Mesenchymal stem cell (in vitro differentiated cells and primary cell): ENCODE data around the gene GFI1.

Source experiments
- DNase-seq: peaks from one replicate; pipeline ENCODE4 v3.0.0-alpha.2; 2013
- H2AFZ ChIP-seq: one replicate; pipeline ENCODE4 v1.6.1; 2013; ENCODE audit warnings: low read depth, mild to moderate bottlenecking, control low read depth, inconsistent platforms, low read length, moderate library complexity
- H2AK5ac ChIP-seq: 2 replicates; pipeline ENCODE4 v1.6.1; 2013; ENCODE audit warnings: low read length, moderate library complexity, mild to moderate bottlenecking, inconsistent platforms; ENCODE audit not compliant: severe bottlenecking
- H2BK120ac ChIP-seq: one replicate; pipeline ENCODE4 v1.6.1; 2013; ENCODE audit warnings: low read depth, mild to moderate bottlenecking, inconsistent platforms, low read length, moderate library complexity
- H2BK12ac ChIP-seq, 2 experiments: one replicate each; pipeline ENCODE4 v1.6.1; 2013; ENCODE audit warnings: inconsistent platforms in 2 of 2, low read length in 2 of 2, mild to moderate bottlenecking in 2 of 2, moderate library complexity in 2 of 2, control low read depth in 1 of 2
- H2BK15ac ChIP-seq: one replicate; pipeline ENCODE4 v1.6.1; 2013; ENCODE audit warnings: mild to moderate bottlenecking, low read depth, inconsistent platforms; ENCODE audit not compliant: poor library complexity, severe bottlenecking
- H2BK5ac ChIP-seq: 2 replicates; pipeline ENCODE4 v1.6.1; 2013; ENCODE audit warnings: low read depth, mild to moderate bottlenecking, low read length, control low read depth, inconsistent platforms; ENCODE audit not compliant: poor library complexity, severe bottlenecking
- H3K14ac ChIP-seq, 2 experiments: one replicate each; pipeline ENCODE4 v1.6.1; 2013; ENCODE audit warnings: inconsistent platforms in 2 of 2, low read length in 2 of 2, control low read depth in 1 of 2, mild to moderate bottlenecking in 1 of 2, moderate library complexity in 1 of 2
- H3K18ac ChIP-seq, 2 experiments: one replicate each; pipeline ENCODE4 v1.6.1; 2013; ENCODE audit warnings: inconsistent platforms in 2 of 2, low read length in 2 of 2, control low read depth in 1 of 2, low read depth in 1 of 2, mild to moderate bottlenecking in 1 of 2
- H3K23ac ChIP-seq, 2 experiments: one replicate each; pipeline ENCODE4 v1.6.1; 2013; ENCODE audit warnings: inconsistent platforms in 2 of 2, low read length in 2 of 2, mild to moderate bottlenecking in 2 of 2, moderate library complexity in 2 of 2, control low read depth in 1 of 2
- H3K27ac ChIP-seq: 2 replicates; pipeline ENCODE4 v1.5.1; 2013; ENCODE audit warnings: mild to moderate bottlenecking, moderate library complexity, low read length, control low read depth, inconsistent platforms; ENCODE audit not compliant: poor library complexity, severe bottlenecking
- H3K27me3 ChIP-seq, 2 experiments: 2 replicates each; pipeline versions ENCODE4 v1.6.1 to v1.7.0; 2013; ENCODE audit warnings: low read length in 2 of 2, mild to moderate bottlenecking in 2 of 2, moderate library complexity in 2 of 2, control low read depth in 1 of 2, inconsistent platforms in 1 of 2; ENCODE audit not compliant: control insufficient read depth in 1 of 2, insufficient read depth in 1 of 2
- H3K36me3 ChIP-seq, 2 experiments: 2 replicates each; pipeline versions ENCODE4 v1.6.1 to v1.7.0; 2013; ENCODE audit warnings: low read length in 2 of 2, control low read depth in 1 of 2, inconsistent platforms in 1 of 2, low read depth in 1 of 2, mild to moderate bottlenecking in 1 of 2; ENCODE audit not compliant: insufficient read depth in 2 of 2, control insufficient read depth in 1 of 2
- H3K4ac ChIP-seq, 2 experiments: one replicate each; pipeline ENCODE4 v1.6.1; 2013; ENCODE audit warnings: inconsistent platforms in 2 of 2, low read length in 2 of 2, mild to moderate bottlenecking in 2 of 2, moderate library complexity in 2 of 2, control low read depth in 1 of 2, low read depth in 1 of 2
- H3K4me1 ChIP-seq: 2 replicates; pipeline ENCODE4 v1.6.1; 2013; ENCODE audit warnings: low read depth, low read length, control low read depth; ENCODE audit not compliant: control insufficient read depth, insufficient read depth
- H3K4me2 ChIP-seq: 2 replicates; pipeline ENCODE4 v1.6.1; 2013; ENCODE audit warnings: low read length, mild to moderate bottlenecking, inconsistent platforms; ENCODE audit not compliant: poor library complexity, severe bottlenecking
- H3K4me3 ChIP-seq, 2 experiments: 2 replicates each; pipeline versions ENCODE4 v1.5.1 to v1.7.0; 2013; ENCODE audit warnings: low read length in 2 of 2, mild to moderate bottlenecking in 2 of 2, control low read depth in 1 of 2, low read depth in 1 of 2; ENCODE audit not compliant: insufficient read depth in 1 of 2
- H3K79me1 ChIP-seq: replicated peaks from 2 replicates; pipeline ENCODE4 v1.6.1; 2013; ENCODE audit warnings: mild to moderate bottlenecking, control low read depth, low read length, inconsistent platforms; ENCODE audit not compliant: poor library complexity, severe bottlenecking
- H3K9ac ChIP-seq: 2 replicates; pipeline ENCODE4 v1.7.0; 2013; ENCODE audit warnings: mild to moderate bottlenecking, low read length, moderate library complexity
- H3K9me3 ChIP-seq: 2 replicates; pipeline ENCODE4 v1.7.0; 2013; ENCODE audit warnings: mild to moderate bottlenecking, low read length; ENCODE audit not compliant: control insufficient read depth
- H4K8ac ChIP-seq: one replicate; pipeline ENCODE4 v1.6.1; 2013; ENCODE audit warnings: inconsistent platforms, mild to moderate bottlenecking, low read length, moderate library complexity
- H4K91ac ChIP-seq: one replicate; pipeline ENCODE4 v1.6.1; 2013; ENCODE audit warnings: mild to moderate bottlenecking, low read length, inconsistent platforms
- WGBS: methylation state at CpG from one replicate; pipeline ENCODE4 v1.1.7; 2013; ENCODE audit warnings: mixed read lengths; 5-methylcytosine and 5-hydroxymethylcytosine counted together

GFI1 gene

DNA sequence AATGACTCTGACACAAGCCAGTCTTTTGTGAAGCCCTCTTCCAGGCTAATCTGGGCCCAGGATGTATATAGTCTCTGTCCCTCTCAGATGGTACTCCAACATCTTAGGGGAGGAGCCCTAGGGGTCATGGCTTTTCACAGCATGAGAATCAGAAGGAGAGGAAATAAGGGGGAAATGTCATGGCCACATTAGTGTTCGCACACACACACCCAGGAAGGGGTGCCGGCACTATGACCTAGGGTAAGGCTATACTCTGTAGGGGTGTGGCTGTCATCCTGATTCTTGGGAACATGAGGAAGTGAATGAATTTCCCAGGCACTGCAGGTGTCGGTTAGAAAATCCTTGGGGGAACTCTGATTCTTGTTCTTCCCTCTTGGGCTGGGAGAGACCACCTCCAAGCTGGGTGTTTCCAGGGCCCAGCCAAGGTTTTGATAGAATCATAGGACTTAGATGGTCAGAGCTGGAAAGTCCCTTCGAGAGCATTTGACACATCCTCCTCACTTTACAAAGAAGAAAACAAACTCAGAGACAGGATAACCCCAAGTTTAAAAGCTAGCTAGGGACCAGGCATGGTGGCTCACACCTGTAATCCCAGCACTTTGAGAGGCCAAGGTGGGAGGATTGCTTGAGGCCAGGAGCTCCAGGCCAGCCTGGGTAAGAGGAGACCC lies 22.0 kb downstream of the GFI1 start:
- Histone ChIP-seq H2AFZ (no peak overlapping the region), H3K4ac (no peak overlapping the region), H3K9me3 (no peaks in the 10 kb centered on the region), H3K27me3 (no peaks in the 10 kb centered on the region), H2BK120ac (no peak overlapping the region), H4K91ac (no peak overlapping the region), H3K27ac (no peak overlapping the region), H4K8ac (no peak overlapping the region), H2BK15ac (no peak overlapping the region), H3K9ac (no peak overlapping the region), H3K14ac (no peak overlapping the region), H3K18ac (no peak overlapping the region), H2AK5ac (no peak overlapping the region), H2BK12ac (no peak overlapping the region), H3K36me3 (no peaks in the 10 kb centered on the region), H2BK5ac (no peak overlapping the region), H3K4me3 (no peak overlapping the region), H3K4me1 (no peaks in the 10 kb centered on the region), H3K4me2 (no peak overlapping the region), H3K23ac (no peak overlapping the region), H3K79me1 (no peaks in the 10 kb centered on the region)
- 89% methylated on average over 4 of the region's 4 CpGs for WGBS
- DNase-seq = no peak

DNA sequence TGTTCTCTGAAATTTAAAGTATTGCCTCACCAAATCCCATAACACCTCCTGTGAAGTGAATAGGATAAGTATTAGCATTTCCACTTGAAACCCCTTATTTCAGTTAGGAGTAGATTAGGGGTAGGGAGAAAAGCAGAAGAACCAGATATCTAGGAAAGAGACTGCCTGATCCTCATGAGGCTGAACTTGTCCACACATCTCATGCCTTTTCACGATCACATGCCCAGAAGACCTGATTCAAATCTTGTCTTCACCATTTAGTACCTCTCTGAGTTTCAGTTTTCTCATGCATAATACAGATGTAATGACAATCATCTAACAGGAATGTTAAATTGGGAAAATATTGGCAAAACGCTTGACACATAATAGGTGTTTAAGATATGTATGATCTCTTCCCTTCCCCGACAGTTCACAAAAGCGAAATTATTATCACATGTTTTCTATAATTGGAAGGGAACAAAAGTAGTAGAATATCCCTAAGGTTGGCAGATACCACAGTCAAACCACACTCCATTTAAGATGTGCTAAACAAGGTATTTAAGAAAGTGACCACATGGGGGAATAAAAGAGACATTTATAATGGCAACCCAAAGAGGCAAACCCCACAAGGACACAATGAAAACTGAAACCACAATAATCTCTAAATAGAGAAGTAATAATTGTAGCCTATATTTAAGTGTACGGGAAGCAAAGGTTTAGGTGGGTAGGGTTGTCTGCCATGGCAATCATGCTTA lies 25.2 kb downstream of the GFI1 start:
- H3K9me3 ChIP-seq = no peaks in the 10 kb centered on the region
- no peaks in the 10 kb centered on the region for H3K4me1 ChIP-seq
- H2AFZ ChIP-seq = no peak overlapping the region
- no peak overlapping the region for H4K91ac ChIP-seq
- H3K36me3 ChIP-seq = no peaks in the 10 kb centered on the region
- no peak overlapping the region for H3K18ac ChIP-seq
- H2BK15ac ChIP-seq = no peak overlapping the region
- DNase-seq = no peak
- H3K27ac ChIP-seq = no peak overlapping the region
- H3K79me1 ChIP-seq = no peaks in the 10 kb centered on the region
- H2BK12ac ChIP-seq = no peak overlapping the region
- H2BK5ac ChIP-seq = no peak overlapping the region
- no peak overlapping the region for H3K9ac ChIP-seq
- H3K14ac ChIP-seq = no peak overlapping the region
- H3K23ac ChIP-seq = no peak overlapping the region
- no peak overlapping the region for H3K4me3 ChIP-seq
- no peaks in the 10 kb centered on the region for H3K27me3 ChIP-seq
- no CpG with 5 or more reads among the region's 5 CpGs for WGBS
- H2AK5ac ChIP-seq = no peak overlapping the region
- H3K4me2 ChIP-seq = no peak overlapping the region
- no peak overlapping the region for H4K8ac ChIP-seq
- no peak overlapping the region for H3K4ac ChIP-seq
- H2BK120ac ChIP-seq = no peak overlapping the region

DNA sequence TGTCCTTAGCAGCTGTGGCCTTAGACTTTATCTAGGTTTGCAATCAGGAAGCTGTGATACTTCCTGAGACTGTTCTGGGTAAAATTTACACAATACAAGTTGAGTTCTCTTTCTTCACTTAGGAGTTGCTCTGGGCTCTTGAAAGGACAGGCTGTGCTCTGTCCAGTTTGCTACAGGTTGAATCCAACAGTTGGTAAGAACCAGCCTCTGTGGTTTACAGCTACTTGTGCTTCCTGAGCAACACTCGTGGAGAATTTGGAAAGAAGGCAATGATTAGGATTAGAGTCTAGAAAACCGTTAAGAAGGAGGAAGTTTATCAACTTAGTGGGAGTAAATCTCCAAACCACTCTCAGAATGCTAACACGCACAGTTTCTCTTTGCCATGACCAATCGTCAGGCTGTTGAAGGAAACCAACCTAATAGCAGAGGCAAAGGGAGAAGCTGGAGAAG lies 26.8 kb downstream of the GFI1 start:
- Histone ChIP-seq H3K14ac (no peak overlapping the region), H3K79me1 (no peaks in the 10 kb centered on the region), H3K23ac (no peak overlapping the region), H2BK15ac (no peak overlapping the region), H4K8ac (no peak overlapping the region), H3K27ac (no peak overlapping the region), H2AFZ (no peak overlapping the region), H3K4me1 (no peaks in the 10 kb centered on the region), H2BK12ac (no peak overlapping the region), H2BK120ac (no peak overlapping the region), H3K36me3 (no peaks in the 10 kb centered on the region), H3K27me3 (no peaks in the 10 kb centered on the region), H3K4ac (no peak overlapping the region), H3K18ac (no peak overlapping the region), H3K9ac (no peak overlapping the region), H2AK5ac (no peak overlapping the region), H4K91ac (no peak overlapping the region), H2BK5ac (no peak overlapping the region), H3K9me3 (no peaks in the 10 kb centered on the region), H3K4me2 (no peak overlapping the region), H3K4me3 (no peak overlapping the region)
- DNase-seq = no peak
- 26% methylated on average over 2 of the region's 4 CpGs for WGBS

DNA sequence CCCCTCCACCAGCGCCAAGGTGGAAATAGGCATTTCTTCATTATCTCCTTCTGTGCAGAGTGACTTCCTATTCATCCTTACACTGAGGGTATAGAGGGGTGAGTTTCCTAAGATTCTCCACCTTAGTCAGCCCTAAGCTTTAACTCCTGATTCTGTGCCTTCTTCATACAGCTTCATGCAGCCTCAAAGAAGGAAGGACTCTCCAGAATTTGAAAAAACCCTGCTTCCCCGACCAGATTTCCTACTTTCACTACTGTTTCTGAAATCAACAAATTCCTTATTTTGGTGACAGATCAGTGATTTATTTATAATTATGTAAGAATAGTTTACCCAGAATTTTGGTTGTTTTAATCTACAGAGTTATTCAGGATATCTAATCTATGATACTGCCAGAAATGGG lies 28.6 kb downstream of the GFI1 start:
- Histone ChIP-seq H2BK120ac (no peak overlapping the region), H3K18ac (no peak overlapping the region), H3K79me1 (no peaks in the 10 kb centered on the region), H3K4me2 (no peak overlapping the region), H3K4me3 (no peak overlapping the region), H3K23ac (no peak overlapping the region), H3K27ac (no peak overlapping the region), H3K4me1 (no peaks in the 10 kb centered on the region), H4K91ac (no peak overlapping the region), H2BK12ac (no peak overlapping the region), H3K9ac (no peak overlapping the region), H3K14ac (no peak overlapping the region), H2AFZ (no peak overlapping the region), H3K9me3 (no peaks in the 10 kb centered on the region), H3K36me3 (no peaks in the 10 kb centered on the region), H3K27me3 (no peaks in the 10 kb centered on the region), H3K4ac (no peak overlapping the region), H2BK15ac (no peak overlapping the region), H4K8ac (no peak overlapping the region), H2BK5ac (no peak overlapping the region), H2AK5ac (no peak overlapping the region)
- no CpG with 5 or more reads among the region's 2 CpGs for WGBS
- DNase-seq = no peak
